Ishikawa (cell line): ENCODE data around the gene FURIN.
A peak's percentile ranks its signal among the peaks of the same experiment; 100 is the strongest.

Source experiments
- CEBPB ChIP-seq: IDR thresholded peaks from 2 replicates; pipeline ENCODE4 v1.6.1; 2012
- CREB1 ChIP-seq: IDR thresholded peaks from 2 replicates; pipeline ENCODE4 v1.6.1; 2012; ENCODE audit warnings: low read depth
- EGR1 ChIP-seq: IDR thresholded peaks from 2 replicates; pipeline ENCODE4 v1.6.1; 2012
- EP300 ChIP-seq: IDR thresholded peaks from 2 replicates; pipeline ENCODE4 v1.6.1; 2012; ENCODE audit warnings: borderline replicate concordance
- FOXM1 ChIP-seq: IDR thresholded peaks from 2 replicates; pipeline ENCODE4 v1.6.1; 2012; ENCODE audit warnings: low read depth, borderline replicate concordance
- MAX ChIP-seq: IDR thresholded peaks from 2 replicates; pipeline ENCODE4 v1.6.1; 2012
- NFIC ChIP-seq: IDR thresholded peaks from 2 replicates; pipeline ENCODE4 v1.6.1; 2012
- RAD21 ChIP-seq: IDR thresholded peaks from 2 replicates; pipeline ENCODE4 v1.6.1; 2012; ENCODE audit warnings: low read depth
- TAF1 ChIP-seq: IDR thresholded peaks from 2 replicates; pipeline ENCODE4 v1.6.1; 2012; ENCODE audit warnings: low read depth, mild to moderate bottlenecking
- TCF12 ChIP-seq: IDR thresholded peaks from 2 replicates; pipeline ENCODE4 v1.6.1; 2012; ENCODE audit warnings: low read depth
- TEAD4 ChIP-seq: IDR thresholded peaks from 2 replicates; pipeline ENCODE4 v1.6.1; 2012
- USF1 ChIP-seq: IDR thresholded peaks from 2 replicates; pipeline ENCODE4 v1.6.1; 2012
- YY1 ChIP-seq: IDR thresholded peaks from 2 replicates; pipeline ENCODE4 v1.6.1; 2012; ENCODE audit warnings: low read depth
- ZBTB7A ChIP-seq: IDR thresholded peaks from 2 replicates; pipeline ENCODE4 v1.6.1; 2012; ENCODE audit warnings: low read depth
- TF ChIP-seq, protein P1 (sequence below): IDR thresholded peaks from 2 replicates; pipeline ENCODE4 v1.6.1; 2012; ENCODE audit warnings: low read depth, mild to moderate bottlenecking

The FURIN gene

GRCh38 chr15:90868261-90868689 is at the start of gene FURIN:
TSS of gene FURIN (plus strand) at chr15:90868588. CDS start at chr15:90875741, 7,153 bp downstream.
- TF ChIP-seq CEBPB = no peak
- TF ChIP-seq EGR1 = 0 out of 2 replicates have a peak, but pooled peaks have one; percentile 6
- TF ChIP-seq TCF12 = no peak
- TF ChIP-seq TAF1 = no peak

- no peak for TF ChIP-seq YY1
- no peak for TF ChIP-seq TCF12
- no peak for TF ChIP-seq ZBTB7A
- TF ChIP-seq RAD21 = no peak
- TF ChIP-seq NFIC = no peak
These were observed 49.0 kb upstream of the FURIN start for GRCh38 chr15:90819390-90819789.

DNA sequence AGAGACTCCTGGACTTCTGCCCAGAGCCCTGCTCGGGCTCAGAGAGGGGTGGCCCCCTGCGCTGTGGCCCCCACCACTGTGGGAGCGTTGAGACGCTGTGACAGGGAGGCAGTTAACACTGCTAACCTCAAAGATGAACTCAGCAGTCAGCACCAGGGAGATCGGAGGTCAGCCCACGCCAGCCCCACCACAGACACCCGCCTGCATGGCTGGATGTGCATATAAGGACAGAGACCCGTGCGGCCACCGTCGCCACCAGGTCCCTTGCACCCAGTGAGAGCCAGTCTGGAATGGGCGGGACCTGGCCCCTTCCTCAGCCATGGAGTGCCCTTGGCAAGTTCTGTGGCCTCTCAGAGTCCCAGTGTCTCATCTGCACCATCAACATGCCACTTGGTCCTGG is 48.5 kb upstream of the FURIN start:
- TF ChIP-seq EGR1 (no peak), RAD21 (no peak), CREB1 (no peak), TAF1 (no peak), MAX (no peak), CEBPB (no peak), ZBTB7A (no peak), YY1 (no peak), NFIC (no peak), TCF12 (no peak), EP300 (no peak), USF1 (no peak), TEAD4 (no peak), FOXM1 (no peak)
- TF ChIP-seq, protein P1, sequence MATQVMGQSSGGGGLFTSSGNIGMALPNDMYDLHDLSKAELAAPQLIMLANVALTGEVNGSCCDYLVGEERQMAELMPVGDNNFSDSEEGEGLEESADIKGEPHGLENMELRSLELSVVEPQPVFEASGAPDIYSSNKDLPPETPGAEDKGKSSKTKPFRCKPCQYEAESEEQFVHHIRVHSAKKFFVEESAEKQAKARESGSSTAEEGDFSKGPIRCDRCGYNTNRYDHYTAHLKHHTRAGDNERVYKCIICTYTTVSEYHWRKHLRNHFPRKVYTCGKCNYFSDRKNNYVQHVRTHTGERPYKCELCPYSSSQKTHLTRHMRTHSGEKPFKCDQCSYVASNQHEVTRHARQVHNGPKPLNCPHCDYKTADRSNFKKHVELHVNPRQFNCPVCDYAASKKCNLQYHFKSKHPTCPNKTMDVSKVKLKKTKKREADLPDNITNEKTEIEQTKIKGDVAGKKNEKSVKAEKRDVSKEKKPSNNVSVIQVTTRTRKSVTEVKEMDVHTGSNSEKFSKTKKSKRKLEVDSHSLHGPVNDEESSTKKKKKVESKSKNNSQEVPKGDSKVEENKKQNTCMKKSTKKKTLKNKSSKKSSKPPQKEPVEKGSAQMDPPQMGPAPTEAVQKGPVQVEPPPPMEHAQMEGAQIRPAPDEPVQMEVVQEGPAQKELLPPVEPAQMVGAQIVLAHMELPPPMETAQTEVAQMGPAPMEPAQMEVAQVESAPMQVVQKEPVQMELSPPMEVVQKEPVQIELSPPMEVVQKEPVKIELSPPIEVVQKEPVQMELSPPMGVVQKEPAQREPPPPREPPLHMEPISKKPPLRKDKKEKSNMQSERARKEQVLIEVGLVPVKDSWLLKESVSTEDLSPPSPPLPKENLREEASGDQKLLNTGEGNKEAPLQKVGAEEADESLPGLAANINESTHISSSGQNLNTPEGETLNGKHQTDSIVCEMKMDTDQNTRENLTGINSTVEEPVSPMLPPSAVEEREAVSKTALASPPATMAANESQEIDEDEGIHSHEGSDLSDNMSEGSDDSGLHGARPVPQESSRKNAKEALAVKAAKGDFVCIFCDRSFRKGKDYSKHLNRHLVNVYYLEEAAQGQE = no peak

- TF ChIP-seq EGR1 = no peak
- no peak for TF ChIP-seq FOXM1
- no peak for TF ChIP-seq EP300
- no peak for TF ChIP-seq MAX
- no peak for TF ChIP-seq TCF12
- no peak for TF ChIP-seq ZBTB7A
- no peak for TF ChIP-seq YY1
- TF ChIP-seq RAD21 = no peak
- no peak for TF ChIP-seq USF1
These were observed 47.9 kb upstream of the FURIN start for GRCh38 chr15:90820481-90820880.

GRCh38 chr15:90822204-90822955 is 46.0 kb upstream of the FURIN start:
- TF ChIP-seq USF1 (no peak), CREB1 (no peak), MAX (no peak), TAF1 (no peak), TCF12 (no peak), ZBTB7A (no peak), EP300 (no peak), YY1 (no peak), CEBPB (no peak), RAD21 (no peak), TEAD4 (no peak), NFIC (no peak), FOXM1 (no peak), EGR1 (no peak)
- TF ChIP-seq, protein P1 = no peak
